Activated naive CD8-positive, alpha-beta T cell treated with anti-CD3 and anti-CD28 coated beads, Interleukin-2, amount 50 U/mL, for 16 hours (primary cell): ENCODE measurements around the gene KRT1.

Source experiments
- DNase-seq: peaks from one replicate; pipeline ENCODE4 v3.0.0-alpha.2; 2020; ENCODE audit warnings: low read depth, low spot score

The KRT1 gene

GRCh38 chr12:52636189-52636588, 44.0 kb downstream of the KRT1 start:
- no peak for DNase-seq

- no peak for DNase-seq
Observed at GRCh38 chr12:52634266-52635056, 45.7 kb downstream of the KRT1 start.

GRCh38 chr12:52633383-52633782, 46.8 kb downstream of the KRT1 start:
- no peak for DNase-seq

- DNase-seq: no peak
Observed at GRCh38 chr12:52632656-52633055, 47.6 kb downstream of the KRT1 start.

- no peak for DNase-seq
Observed at GRCh38 chr12:52631676-52632459, 48.3 kb downstream of the KRT1 start.

- no peak for DNase-seq
Observed at GRCh38 chr12:52631264-52631663, 48.9 kb downstream of the KRT1 start.

GRCh38 chr12:52630599-52631200, 49.5 kb downstream of the KRT1 start:
- no peak for DNase-seq

GRCh38 chr12:52630008-52630500, 50.2 kb downstream of the KRT1 start:
- no peak for DNase-seq

- DNase-seq: no peak
Observed at GRCh38 chr12:52629281-52630007, 50.8 kb downstream of the KRT1 start.

GRCh38 chr12:52628841-52629240, 51.4 kb downstream of the KRT1 start:
- DNase-seq: no peak

GRCh38 chr12:52628111-52628507, 52.1 kb downstream of the KRT1 start:
- DNase-seq: no peak

GRCh38 chr12:52627395-52628110, 52.7 kb downstream of the KRT1 start:
- DNase-seq: no peak
